SK-N-SH treated with all-trans-retinoic acid at 6 μM for 48 hours (cell line): Measurements from ENCODE around the gene ISX.

Experiments used
- ATAC-seq: fragments of 200-7000 bp; cut with Tn5 transposase; 3 replicates; pipeline ENCODE4 v1.9.1; 2020; ENCODE audit warnings: mild to moderate bottlenecking, moderate library complexity
- BACH2 ChIP-seq: fragments of 250-450 bp; sonication (Bioruptor Pico); IDR thresholded peaks from 2 replicates; pipeline ENCODE4 v1.9.0; 2021; ENCODE audit warnings: mild to moderate bottlenecking, borderline replicate concordance
- CREB5 ChIP-seq: fragments of 250-450 bp; sonication (Bioruptor Pico); IDR thresholded peaks from 2 replicates; pipeline ENCODE4 v1.5.1; 2020; ENCODE audit warnings: low read depth, mild to moderate bottlenecking, moderate library complexity
- CSDC2 ChIP-seq: fragments of 250-450 bp; sonication (Bioruptor Pico); IDR thresholded peaks from 2 replicates; pipeline ENCODE4 v1.5.0; 2020; ENCODE audit warnings: mild to moderate bottlenecking, moderate library complexity
- CSRNP3 ChIP-seq: fragments of 250-450 bp; sonication (Bioruptor Pico); IDR thresholded peaks from 2 replicates; pipeline ENCODE4 v1.5.1; 2021; ENCODE audit warnings: mild to moderate bottlenecking, moderate library complexity
- ESRRG ChIP-seq: fragments of 250-450 bp; sonication (Bioruptor Pico); IDR thresholded peaks from 2 replicates; pipeline ENCODE4 v1.6.1; 2021; ENCODE audit warnings: mild to moderate bottlenecking
- GLIS3 ChIP-seq: fragments of 250-450 bp; sonication (Bioruptor Pico); IDR thresholded peaks from 2 replicates; pipeline ENCODE4 v1.5.0; 2020; ENCODE audit warnings: mild to moderate bottlenecking, moderate library complexity
- ISL1 ChIP-seq: fragments of 250-450 bp; sonication (Bioruptor Pico); IDR thresholded peaks from 2 replicates; pipeline ENCODE4 v2.1.2; 2022; ENCODE audit warnings: mild to moderate bottlenecking, moderate library complexity
- OSR1 ChIP-seq: fragments of 250-450 bp; sonication (Bioruptor Pico); IDR thresholded peaks from 2 replicates; pipeline ENCODE4 v1.8.0; 2022; ENCODE audit warnings: moderate library complexity, mild to moderate bottlenecking, inconsistent platforms
- PATZ1 ChIP-seq: fragments of 250-450 bp; sonication (Bioruptor Pico); IDR thresholded peaks from 2 replicates; pipeline ENCODE4 v1.8.0; 2020; ENCODE audit warnings: mild to moderate bottlenecking, moderate library complexity, borderline replicate concordance
- POU6F1 ChIP-seq: fragments of 250-450 bp; sonication (Bioruptor Pico); IDR thresholded peaks from 2 replicates; pipeline ENCODE4 v1.8.0; 2021; ENCODE audit warnings: low read depth, mild to moderate bottlenecking, moderate library complexity, borderline replicate concordance
- PPARA ChIP-seq: fragments of 250-450 bp; sonication (Bioruptor Pico); IDR thresholded peaks from 2 replicates; pipeline ENCODE4 v1.5.0; 2020; ENCODE audit warnings: mild to moderate bottlenecking, borderline replicate concordance
- RARB ChIP-seq: fragments of 250-450 bp; sonication (Bioruptor Pico); IDR thresholded peaks from 2 replicates; pipeline ENCODE4 v1.8.0; 2021; ENCODE audit warnings: mild to moderate bottlenecking, moderate library complexity
- SNAI2 ChIP-seq: fragments of 250-450 bp; sonication (Bioruptor Pico); IDR thresholded peaks from 2 replicates; pipeline ENCODE4 v1.5.0; 2020; ENCODE audit warnings: mild to moderate bottlenecking, moderate library complexity
- TCF4 ChIP-seq: fragments of 250-450 bp; sonication (Bioruptor Pico); IDR thresholded peaks from 2 replicates; pipeline ENCODE4 v1.8.0; 2021; ENCODE audit warnings: mild to moderate bottlenecking, moderate library complexity, borderline replicate concordance
- TOX ChIP-seq: fragments of 250-450 bp; sonication (Bioruptor Pico); IDR thresholded peaks from 2 replicates; pipeline ENCODE4 v1.8.0; 2021; ENCODE audit warnings: mild to moderate bottlenecking, moderate library complexity, borderline replicate concordance
- TSHZ2 ChIP-seq: fragments of 250-450 bp; sonication (Bioruptor Pico); IDR thresholded peaks from 2 replicates; pipeline ENCODE4 v1.5.0; 2020; ENCODE audit warnings: mild to moderate bottlenecking, moderate library complexity
- ZFP3 ChIP-seq: fragments of 250-450 bp; sonication (Bioruptor Pico); IDR thresholded peaks from 2 replicates; pipeline ENCODE4 v1.5.0; 2020; ENCODE audit warnings: mild to moderate bottlenecking, moderate library complexity
- ZFP30 ChIP-seq: fragments of 450-650 bp; formaldehyde crosslinking; IDR thresholded peaks from 2 replicates; pipeline ENCODE4 v1.5.0; 2022; ENCODE audit warnings: mild to moderate bottlenecking, moderate library complexity
- ZNF565 ChIP-seq: fragments of 450-650 bp; formaldehyde crosslinking; conservative IDR thresholded peaks from 2 replicates; pipeline ENCODE4 v1.5.0; 2020; ENCODE audit warnings: low read depth, mild to moderate bottlenecking, moderate library complexity
- ZNF70 ChIP-seq: fragments of 450-650 bp; formaldehyde crosslinking; IDR thresholded peaks from 2 replicates; pipeline ENCODE4 v1.5.0; 2020; ENCODE audit warnings: mild to moderate bottlenecking, moderate library complexity

ISX gene

GRCh38 chr22:35065796-35066218 is at the start of gene ISX:
Gene ISX, plus strand, starts transcription at chr22:35066158. Its CDS starts 930 bp downstream, at chr22:35067088.
- ATAC-seq: no peak

GRCh38 chr22:35016909-35017308 is 49.0 kb upstream of the ISX start:
- no peak for ATAC-seq
- no peak for TF ChIP-seq ZFP30 (CRISPR knock-in tag)
- no peak for TF ChIP-seq SNAI2 (CRISPR knock-in tag)
- no peak for TF ChIP-seq ZNF70 (CRISPR knock-in tag)
- no peak for TF ChIP-seq ISL1 (CRISPR knock-in tag)
- no peak for TF ChIP-seq CSRNP3 (CRISPR knock-in tag)
- no peak for TF ChIP-seq ZNF565 (CRISPR knock-in tag)
- no peak for TF ChIP-seq OSR1 (CRISPR knock-in tag)
- TF ChIP-seq CREB5 (CRISPR knock-in tag): no peak
- TF ChIP-seq PATZ1 (CRISPR knock-in tag): no peak
- no peak for TF ChIP-seq ZFP3
- TF ChIP-seq TCF4 (CRISPR knock-in tag): no peak

More at GRCh38 chr22:35065796-35066218, at the start of gene ISX:
- no peak for TF ChIP-seq TOX (CRISPR knock-in tag)
- TF ChIP-seq CSDC2: no peak
- TF ChIP-seq BACH2 (CRISPR knock-in tag): no peak
- TF ChIP-seq SNAI2 (CRISPR knock-in tag): no peak
- no peak for TF ChIP-seq ZFP30 (CRISPR knock-in tag)

- ATAC-seq: no peak
- TF ChIP-seq ISL1 (CRISPR knock-in tag): no peak
- TF ChIP-seq, all 23 proteins: peak for 0
Observed at GRCh38 chr22:35018995-35019394, 47.0 kb upstream of the ISX start.

GRCh38 chr22:35020517-35020916 is 45.4 kb upstream of the ISX start:
- TF ChIP-seq RARB (CRISPR knock-in tag) (no peak), PATZ1 (CRISPR knock-in tag) (no peak), TSHZ2 (no peak), ZNF565 (CRISPR knock-in tag) (no peak), GLIS3 (CRISPR knock-in tag) (no peak), PPARA (no peak), CREB5 (CRISPR knock-in tag) (no peak), ESRRG (CRISPR knock-in tag) (no peak), CSDC2 (no peak), CSRNP3 (CRISPR knock-in tag) (no peak), POU6F1 (no peak), SNAI2 (CRISPR knock-in tag) (no peak)
- no peak for ATAC-seq
